ENCODE results near the gene HOXA3.

Gene HOXA3

DNA sequence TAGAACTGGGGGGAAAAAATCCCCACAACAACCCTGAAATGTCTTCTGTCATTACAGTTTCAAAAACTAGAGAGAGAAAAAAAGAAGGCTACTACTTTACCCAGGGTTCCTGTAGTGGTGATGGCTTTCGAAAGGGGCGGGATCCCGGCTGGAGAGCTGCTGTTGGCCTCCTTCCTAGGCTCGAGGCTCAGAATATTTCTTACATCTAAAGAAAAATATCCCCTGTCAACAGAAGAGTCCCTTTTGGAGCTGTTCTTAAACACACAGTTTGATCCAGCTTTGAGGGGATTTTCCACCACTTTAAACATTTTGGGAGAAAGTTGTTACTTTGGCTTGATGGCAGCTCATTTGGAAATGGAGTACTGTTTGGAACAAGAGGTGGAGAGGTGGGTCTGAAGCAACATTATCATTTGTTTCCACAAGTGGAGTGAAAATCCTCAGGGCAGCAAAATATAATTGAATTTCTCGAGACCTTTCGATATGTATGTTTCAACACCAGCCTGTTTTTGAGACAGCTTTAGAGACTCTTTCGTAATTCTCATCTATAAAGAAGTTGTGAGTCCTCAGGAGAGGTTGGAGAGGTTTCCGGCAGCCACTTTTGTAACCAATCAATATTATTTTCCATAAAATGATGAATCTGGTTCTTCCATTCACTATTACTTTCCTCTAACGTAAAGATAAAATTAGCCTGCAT, 42.5 kb upstream of the HOXA3 start:
- peaks cover 23% of the 10 kb centered on the region for H3K4me1 ChIP-seq (ENCODE audit: insufficient read depth, poor library complexity, severe bottlenecking)
- no peak for TF ChIP-seq CTCF (IDR thresholded peaks at IDR 0.05; ENCODE audit: poor library complexity, severe bottlenecking)
- no peak for ATAC-seq (ENCODE audit: low read depth)

DNA sequence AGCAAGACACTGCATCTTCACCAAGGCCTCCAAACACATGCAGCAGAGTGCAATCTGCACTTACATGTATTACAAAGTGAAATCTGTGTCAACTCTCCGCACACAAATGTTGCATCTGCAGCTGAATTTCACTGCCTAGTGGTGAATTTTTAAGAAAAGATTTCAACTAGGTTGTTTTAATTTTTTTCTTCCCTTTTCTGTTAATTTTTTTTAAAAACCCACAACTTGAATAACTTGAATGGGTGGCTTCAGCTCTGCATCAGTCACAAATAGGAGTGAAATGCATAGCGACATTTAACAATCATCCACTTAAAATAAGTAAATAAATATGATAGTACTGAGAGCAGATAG, 41.6 kb upstream of the HOXA3 start:
- no peaks in the 10 kb centered on the region for H3K27me3 ChIP-seq (ENCODE audit: insufficient read depth, poor library complexity, severe bottlenecking)
- ATAC-seq (ENCODE audit: low read depth): no peak

More for the DNA sequence above, 42.5 kb upstream of the HOXA3 start:
- DNase-seq (ENCODE audit: low spot score): no peak
- Histone ChIP-seq H3K36me3 (ENCODE audit: low read depth) (peaks cover 36% of the 10 kb centered on the region), H3K9me3 (ENCODE audit: severe bottlenecking) (no peaks in the 10 kb centered on the region), H3K27me3 (ENCODE audit: insufficient read depth, poor library complexity, severe bottlenecking) (no peaks in the 10 kb centered on the region), H3K4me3 (ENCODE audit: severe bottlenecking) (peak overlapping the region; percentile 89), H3K27ac (ENCODE audit: poor library complexity, severe bottlenecking) (peak overlapping the region; percentile 92)

DNA sequence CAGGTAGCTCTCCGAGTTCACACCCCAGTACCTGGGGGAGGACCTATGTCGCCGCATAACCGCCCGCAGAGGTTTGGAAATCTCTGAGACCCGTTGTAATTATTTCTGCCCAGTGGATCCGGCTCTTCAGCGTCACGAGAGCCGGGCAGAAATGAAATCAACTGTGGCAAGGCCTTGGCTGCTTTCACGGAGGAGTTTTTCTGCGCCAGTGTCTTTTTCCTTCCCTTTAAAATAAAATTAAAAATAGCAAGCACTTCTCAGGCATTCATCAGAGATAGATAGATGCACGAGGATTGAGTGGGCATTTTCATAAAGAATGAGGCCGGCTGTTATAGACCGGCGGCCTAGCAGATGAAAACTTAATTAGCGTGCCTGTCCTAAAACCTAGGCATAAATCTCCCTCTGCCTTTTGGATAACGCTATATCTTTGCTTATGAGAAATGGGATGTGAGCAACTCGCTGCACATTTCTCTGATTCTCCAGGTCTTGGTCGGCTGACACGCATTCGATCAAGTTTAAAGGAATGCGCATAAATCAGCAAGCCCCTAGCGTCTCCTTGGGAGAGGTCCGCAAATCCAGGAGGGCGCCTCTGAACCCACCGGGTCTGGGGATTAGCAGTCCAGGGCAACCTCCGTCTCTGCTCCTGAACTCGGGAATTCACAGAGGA, 41.1 kb upstream of the HOXA3 start:
- DNase-seq (ENCODE audit: low spot score): no peak
- TF ChIP-seq CTCF (IDR thresholded peaks at IDR 0.05; ENCODE audit: poor library complexity, severe bottlenecking): no peak
- Histone ChIP-seq H3K27me3 (ENCODE audit: insufficient read depth, poor library complexity, severe bottlenecking) (no peaks in the 10 kb centered on the region), H3K36me3 (ENCODE audit: low read depth) (peaks cover 36% of the 10 kb centered on the region), H3K4me1 (ENCODE audit: insufficient read depth, poor library complexity, severe bottlenecking) (peaks cover 31% of the 10 kb centered on the region), H3K9me3 (ENCODE audit: severe bottlenecking) (no peaks in the 10 kb centered on the region), H3K27ac (ENCODE audit: poor library complexity, severe bottlenecking) (peak overlapping the region; percentile 92), H3K4me3 (ENCODE audit: severe bottlenecking) (peak overlapping the region; percentile 89)
- no peak for ATAC-seq (ENCODE audit: low read depth)

More for the DNA sequence above, 41.6 kb upstream of the HOXA3 start:
- no peak for TF ChIP-seq CTCF (IDR thresholded peaks at IDR 0.05; ENCODE audit: poor library complexity, severe bottlenecking)
- Histone ChIP-seq H3K4me1 (ENCODE audit: insufficient read depth, poor library complexity, severe bottlenecking) (peaks cover 26% of the 10 kb centered on the region), H3K27ac (ENCODE audit: poor library complexity, severe bottlenecking) (peak overlapping the region; percentile 92), H3K9me3 (ENCODE audit: severe bottlenecking) (no peaks in the 10 kb centered on the region), H3K4me3 (ENCODE audit: severe bottlenecking) (peak overlapping the region; percentile 89), H3K36me3 (ENCODE audit: low read depth) (peaks cover 36% of the 10 kb centered on the region)
- no peak for DNase-seq (ENCODE audit: low spot score)

DNA sequence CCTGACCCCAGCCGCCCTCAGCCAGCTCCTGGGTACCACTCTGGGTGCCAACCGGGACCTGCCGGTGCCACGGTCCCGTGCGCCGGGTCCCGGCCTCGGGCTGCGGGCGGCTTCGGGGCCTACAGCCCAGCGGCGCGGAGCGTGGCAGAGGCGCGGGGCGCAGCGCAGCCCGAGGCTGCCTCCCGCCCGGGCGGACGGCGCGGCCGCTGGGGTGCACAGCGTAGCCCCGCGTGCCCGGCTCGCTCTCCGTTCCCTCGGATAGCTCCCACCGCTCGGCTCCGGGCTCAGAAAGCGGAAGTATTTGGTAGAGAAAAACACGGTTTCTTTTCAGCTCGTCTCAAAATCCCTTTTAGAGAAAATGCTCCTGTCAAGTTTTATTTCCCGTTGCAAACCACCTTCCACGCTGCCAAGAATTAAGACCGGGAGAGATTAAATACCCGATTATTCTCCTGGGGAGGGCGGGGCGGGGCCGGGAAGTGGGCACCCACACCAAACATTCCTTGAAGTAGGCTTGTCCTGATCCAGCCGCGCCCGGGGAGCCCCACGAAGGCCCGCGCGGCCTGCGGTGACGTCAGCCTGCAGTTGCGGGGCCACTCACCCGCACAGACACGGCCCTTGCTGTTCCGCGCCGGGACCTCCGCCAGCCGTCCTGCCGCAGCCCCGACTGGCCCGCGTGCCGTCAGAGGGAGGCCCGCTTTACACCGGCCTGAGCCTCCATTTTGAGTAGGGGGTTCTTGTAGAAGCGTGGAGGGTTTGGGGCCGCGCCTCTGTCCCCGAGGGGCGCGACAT, 40.4 kb upstream of the HOXA3 start:
- TF ChIP-seq CTCF (IDR thresholded peaks at IDR 0.05; ENCODE audit: poor library complexity, severe bottlenecking): no peak
- no peak for ATAC-seq (ENCODE audit: low read depth)
- Histone ChIP-seq H3K27ac (ENCODE audit: poor library complexity, severe bottlenecking) (peak overlapping the region; percentile 92), H3K4me1 (ENCODE audit: insufficient read depth, poor library complexity, severe bottlenecking) (peaks cover 34% of the 10 kb centered on the region), H3K4me3 (ENCODE audit: severe bottlenecking) (peak overlapping the region; percentile 89), H3K36me3 (ENCODE audit: low read depth) (peaks cover 34% of the 10 kb centered on the region), H3K9me3 (ENCODE audit: severe bottlenecking) (no peaks in the 10 kb centered on the region), H3K27me3 (ENCODE audit: insufficient read depth, poor library complexity, severe bottlenecking) (no peaks in the 10 kb centered on the region)
- DNase-seq (ENCODE audit: low spot score): no peak

Data from RWPE2 (cell line).